Prostate gland (tissue), 2 donors: ENCODE measurements around the gene SLC52A3.

Experiments used
- POLR2A ChIP-seq: fragments of 450-650 bp; IDR thresholded peaks from one replicate; pipeline ENCODE4 v1.6.1; 2016; ENCODE audit warnings: antibody characterized with exemption, mild to moderate bottlenecking
- POLR2AphosphoS5 ChIP-seq: sonication (generic); formaldehyde crosslinking; IDR thresholded peaks from one replicate; pipeline ENCODE4 v1.6.1; 2017; ENCODE audit warnings: antibody characterized with exemption
- TF ChIP-seq, protein P1 (sequence below), 4 experiments: fragments of 200-600 bp in 2 of 4; fragments of 450-650 bp in 2 of 4; sonication (generic) in 2 of 4; IDR thresholded peaks; 1 replicate in 3 of 4; 2 replicates in 1 of 4; pipeline ENCODE4 v1.5.1; 2016 to 2019; ENCODE audit warnings: antibody characterized with exemption in 4 of 4, mild to moderate bottlenecking in 2 of 4, moderate library complexity in 2 of 4

DNA sequence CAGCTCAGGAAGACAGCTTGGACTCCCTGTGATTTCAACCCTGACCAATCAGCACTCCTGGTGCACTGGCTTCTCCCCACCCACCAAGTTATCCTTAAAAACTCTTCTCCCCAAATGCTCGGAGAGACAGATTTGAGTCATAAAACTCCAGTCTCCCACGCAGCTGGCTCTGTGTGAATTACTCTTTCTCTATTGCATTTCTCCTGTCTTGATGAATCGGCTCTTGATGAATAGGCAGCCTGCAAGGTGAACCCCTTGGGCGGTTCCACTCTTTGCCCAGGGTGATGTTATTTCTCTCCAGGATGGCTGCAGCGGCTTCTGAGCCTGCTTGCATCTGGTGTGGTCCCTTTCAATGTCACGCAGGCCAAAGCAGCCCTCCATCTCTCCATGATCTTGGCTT, 12.4 kb downstream of the SLC52A3 start:
- TF ChIP-seq, protein P1, sequence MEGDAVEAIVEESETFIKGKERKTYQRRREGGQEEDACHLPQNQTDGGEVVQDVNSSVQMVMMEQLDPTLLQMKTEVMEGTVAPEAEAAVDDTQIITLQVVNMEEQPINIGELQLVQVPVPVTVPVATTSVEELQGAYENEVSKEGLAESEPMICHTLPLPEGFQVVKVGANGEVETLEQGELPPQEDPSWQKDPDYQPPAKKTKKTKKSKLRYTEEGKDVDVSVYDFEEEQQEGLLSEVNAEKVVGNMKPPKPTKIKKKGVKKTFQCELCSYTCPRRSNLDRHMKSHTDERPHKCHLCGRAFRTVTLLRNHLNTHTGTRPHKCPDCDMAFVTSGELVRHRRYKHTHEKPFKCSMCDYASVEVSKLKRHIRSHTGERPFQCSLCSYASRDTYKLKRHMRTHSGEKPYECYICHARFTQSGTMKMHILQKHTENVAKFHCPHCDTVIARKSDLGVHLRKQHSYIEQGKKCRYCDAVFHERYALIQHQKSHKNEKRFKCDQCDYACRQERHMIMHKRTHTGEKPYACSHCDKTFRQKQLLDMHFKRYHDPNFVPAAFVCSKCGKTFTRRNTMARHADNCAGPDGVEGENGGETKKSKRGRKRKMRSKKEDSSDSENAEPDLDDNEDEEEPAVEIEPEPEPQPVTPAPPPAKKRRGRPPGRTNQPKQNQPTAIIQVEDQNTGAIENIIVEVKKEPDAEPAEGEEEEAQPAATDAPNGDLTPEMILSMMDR (IDR thresholded peaks at IDR 0.05): no peak
- TF ChIP-seq POLR2A: no peak
- TF ChIP-seq POLR2AphosphoS5: no peak
